Loucy (cell line): ENCODE measurements around the gene ACP7.

Experiments used
- EZH2phosphoT487 ChIP-seq: fragments of 200-600 bp; IDR thresholded peaks from 2 replicates; pipeline ENCODE4 v1.6.1; 2018; ENCODE audit warnings: antibody characterized with exemption, mild to moderate bottlenecking, moderate library complexity, borderline replicate concordance
- TF ChIP-seq, protein P1 (sequence below): fragments of 200-600 bp; sonication (generic); conservative IDR thresholded peaks from 2 replicates; pipeline ENCODE4 v1.5.1; 2014; ENCODE audit warnings: mild to moderate bottlenecking, antibody characterized with exemption, low read length

DNA sequence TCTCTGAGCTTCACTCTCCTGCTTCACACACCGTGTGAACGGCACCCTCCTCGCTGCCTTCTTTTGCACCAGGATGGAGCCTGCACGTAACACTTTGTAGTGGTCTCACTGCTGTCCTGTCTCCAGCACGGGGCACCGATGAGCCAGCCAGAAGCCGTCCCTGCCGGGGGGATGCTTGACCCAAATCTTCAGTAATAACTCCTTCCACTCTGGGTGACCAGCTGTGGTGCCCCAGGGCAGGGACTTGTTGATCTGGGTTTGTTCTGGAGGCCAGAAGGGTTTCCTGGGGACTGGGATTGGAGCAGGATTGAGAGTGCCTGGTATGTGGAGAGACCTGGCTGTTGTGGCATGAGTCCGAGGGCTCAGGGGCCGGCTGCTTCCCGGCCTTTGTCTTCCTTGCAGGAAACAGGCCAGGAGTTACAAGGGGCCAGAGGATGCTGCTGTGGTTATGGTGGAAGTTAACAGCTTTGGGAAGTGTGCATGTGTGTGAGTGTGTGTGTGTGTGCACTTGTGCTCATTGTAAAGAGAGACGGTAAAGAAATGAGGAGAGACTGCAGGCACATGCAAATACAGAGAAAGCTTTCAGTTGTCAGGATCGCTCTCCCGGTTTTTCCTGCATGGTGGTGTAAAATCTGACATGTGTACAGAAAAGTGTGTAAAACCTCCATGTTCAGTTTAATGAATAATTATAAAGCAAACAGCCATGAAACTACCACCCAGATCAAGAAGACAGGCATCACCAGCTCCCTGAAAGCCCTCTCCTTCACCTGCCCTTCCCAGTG lies 60.3 kb downstream of the ACP7 start:
- TF ChIP-seq, protein P1, sequence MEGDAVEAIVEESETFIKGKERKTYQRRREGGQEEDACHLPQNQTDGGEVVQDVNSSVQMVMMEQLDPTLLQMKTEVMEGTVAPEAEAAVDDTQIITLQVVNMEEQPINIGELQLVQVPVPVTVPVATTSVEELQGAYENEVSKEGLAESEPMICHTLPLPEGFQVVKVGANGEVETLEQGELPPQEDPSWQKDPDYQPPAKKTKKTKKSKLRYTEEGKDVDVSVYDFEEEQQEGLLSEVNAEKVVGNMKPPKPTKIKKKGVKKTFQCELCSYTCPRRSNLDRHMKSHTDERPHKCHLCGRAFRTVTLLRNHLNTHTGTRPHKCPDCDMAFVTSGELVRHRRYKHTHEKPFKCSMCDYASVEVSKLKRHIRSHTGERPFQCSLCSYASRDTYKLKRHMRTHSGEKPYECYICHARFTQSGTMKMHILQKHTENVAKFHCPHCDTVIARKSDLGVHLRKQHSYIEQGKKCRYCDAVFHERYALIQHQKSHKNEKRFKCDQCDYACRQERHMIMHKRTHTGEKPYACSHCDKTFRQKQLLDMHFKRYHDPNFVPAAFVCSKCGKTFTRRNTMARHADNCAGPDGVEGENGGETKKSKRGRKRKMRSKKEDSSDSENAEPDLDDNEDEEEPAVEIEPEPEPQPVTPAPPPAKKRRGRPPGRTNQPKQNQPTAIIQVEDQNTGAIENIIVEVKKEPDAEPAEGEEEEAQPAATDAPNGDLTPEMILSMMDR: no peak
- TF ChIP-seq EZH2phosphoT487: no peak
